ENCODE measurements around the gene BAG1.
A peak's percentile ranks its signal among the peaks of the same experiment; 100 is the strongest.

BAG1 gene

DNA sequence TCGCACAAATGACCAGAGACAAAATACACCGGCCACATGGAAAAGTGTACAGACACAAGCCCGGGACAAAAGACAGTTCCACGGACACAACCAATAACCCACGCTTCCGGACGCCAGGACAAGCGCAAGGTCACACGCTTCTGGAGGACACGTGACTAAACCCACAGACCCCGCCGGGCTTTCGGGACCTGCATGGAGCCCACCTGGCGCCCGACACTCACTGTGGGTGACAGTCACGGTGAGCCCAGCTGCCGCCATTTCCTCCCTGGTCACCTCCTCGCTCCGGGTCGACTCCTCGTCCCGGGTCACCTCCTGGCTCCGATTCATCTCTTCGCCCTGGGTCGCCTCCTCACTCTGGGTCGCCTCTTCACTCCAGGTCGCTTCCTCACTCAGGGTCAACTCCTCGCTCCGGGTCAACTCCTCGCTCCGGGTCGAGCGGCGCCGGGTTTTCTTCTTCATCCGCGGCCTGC lies 470 bp downstream of the BAG1 start:
- Histone ChIP-seq H3K79me2 (ENCODE audit: control insufficient read depth, insufficient read depth, low read length) (peaks cover 23% of the 10 kb centered on the region), H2BK15ac (replicated peaks; ENCODE audit: low read depth) (no peak overlapping the region), H2AK5ac (ENCODE audit: low read length) (no peak overlapping the region), H4K8ac (ENCODE audit: low read depth, low read length) (no peak overlapping the region), H3K36me3 (ENCODE audit: control insufficient read depth, insufficient read depth, low read length) (peaks cover 4% of the 10 kb centered on the region), H2BK120ac (ENCODE audit: low read depth, low read length) (no peak overlapping the region), H2BK5ac (ENCODE audit: low read length) (no peak overlapping the region), H4K5ac (ENCODE audit: low read length) (no peak overlapping the region), H3K56ac (ENCODE audit: low read length) (peak overlapping the region; percentile 98), H3K27ac (ENCODE audit: low read depth, low read length) (peak overlapping the region; percentile 43), H3K4me3 (ENCODE audit: low read length) (peak overlapping the region; percentile 98), H3K4me2 (ENCODE audit: low read length) (peak overlapping the region; percentile 97), H3K27me3 (ENCODE audit: insufficient read depth, low read length, poor library complexity) (no peaks in the 10 kb centered on the region), H3K4me1 (ENCODE audit: control insufficient read depth, low read depth, low read length) (peaks cover 6% of the 10 kb centered on the region), H3K18ac (ENCODE audit: low read length) (peak overlapping the region; percentile 20), H3K79me1 (ENCODE audit: low read length) (peaks cover 17% of the 10 kb centered on the region), H3K4ac (ENCODE audit: low read depth, low read length) (peak overlapping the region; percentile 17), H3K9ac (ENCODE audit: low read length) (peak overlapping the region; percentile 97), H3K23ac (ENCODE audit: low read length) (peak overlapping the region; percentile 95)
- DNase-seq: no peak
- WGBS (ENCODE audit: extremely low coverage, insufficient coverage, low lambda C conversion rate): no CpG with 5 or more reads among the region's 37 CpGs

DNA sequence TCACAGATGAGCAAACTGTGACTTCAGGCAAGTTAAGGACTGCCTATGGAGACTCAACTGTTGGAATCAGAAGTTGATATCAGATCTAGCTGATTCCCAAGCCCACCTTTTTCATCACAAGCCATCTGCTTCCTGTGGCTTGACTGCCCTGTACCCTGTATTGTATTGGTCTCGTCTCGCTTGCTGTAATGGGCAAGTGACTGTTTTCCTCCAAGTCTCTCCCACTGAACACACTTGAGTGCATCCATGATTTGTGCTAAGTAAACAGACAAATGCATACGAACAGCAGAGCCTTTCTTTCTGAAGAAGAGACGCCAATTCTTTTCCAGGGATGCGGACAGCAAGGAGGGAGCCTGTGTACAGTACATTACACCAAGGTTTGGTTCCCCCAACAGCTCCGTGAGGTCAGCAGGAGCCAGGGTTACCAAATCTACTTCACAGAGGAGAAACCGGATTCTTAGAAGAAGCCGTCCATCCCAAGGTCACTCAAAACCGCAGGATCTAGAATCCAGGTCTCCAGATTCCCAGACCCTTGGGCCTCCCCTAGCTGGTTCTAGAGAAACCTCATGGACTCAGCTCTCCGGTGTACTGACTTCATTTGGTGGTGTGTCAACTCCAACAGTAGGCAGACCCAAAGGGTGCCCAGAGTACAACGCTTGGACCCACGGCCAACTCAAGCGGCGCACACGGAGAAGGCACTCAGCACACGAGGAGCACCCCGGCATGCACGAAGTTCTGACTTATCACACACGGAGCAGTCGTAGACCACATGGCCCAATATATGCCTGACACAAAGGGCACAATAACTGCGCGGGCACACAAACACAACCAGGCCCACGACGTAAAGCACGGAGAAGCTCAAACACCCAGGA lies 1.1 kb downstream of the BAG1 start:
- H3K56ac ChIP-seq (ENCODE audit: low read length): peak overlapping the region; percentile 98
- H3K4me2 ChIP-seq (ENCODE audit: low read length): peak overlapping the region; percentile 97
- H3K79me1 ChIP-seq (ENCODE audit: low read length): peaks cover 17% of the 10 kb centered on the region
- H3K4ac ChIP-seq (ENCODE audit: low read depth, low read length): no peak overlapping the region
- no peak overlapping the region for H4K5ac ChIP-seq (ENCODE audit: low read length)
- no peak overlapping the region for H2AK5ac ChIP-seq (ENCODE audit: low read length)
- H3K79me2 ChIP-seq (ENCODE audit: control insufficient read depth, insufficient read depth, low read length): peaks cover 23% of the 10 kb centered on the region
- H3K27ac ChIP-seq (ENCODE audit: low read depth, low read length): no peak overlapping the region
- H3K27me3 ChIP-seq (ENCODE audit: insufficient read depth, low read length, poor library complexity): no peaks in the 10 kb centered on the region
- no peak overlapping the region for H2BK5ac ChIP-seq (ENCODE audit: low read length)
- no CpG with 5 or more reads among the region's 25 CpGs for WGBS (ENCODE audit: extremely low coverage, insufficient coverage, low lambda C conversion rate)
- H3K36me3 ChIP-seq (ENCODE audit: control insufficient read depth, insufficient read depth, low read length): peaks cover 4% of the 10 kb centered on the region
- no peak overlapping the region for H4K8ac ChIP-seq (ENCODE audit: low read depth, low read length)
- peak overlapping the region; percentile 95 for H3K23ac ChIP-seq (ENCODE audit: low read length)
- H2BK120ac ChIP-seq (ENCODE audit: low read depth, low read length): no peak overlapping the region
- no peak overlapping the region for H2BK15ac ChIP-seq (replicated peaks; ENCODE audit: low read depth)
- H3K4me1 ChIP-seq (ENCODE audit: control insufficient read depth, low read depth, low read length): peaks cover 6% of the 10 kb centered on the region
- H3K9ac ChIP-seq (ENCODE audit: low read length): peak overlapping the region; percentile 97
- H3K4me3 ChIP-seq (ENCODE audit: low read length): peak overlapping the region; percentile 98
- no peak overlapping the region for H3K18ac ChIP-seq (ENCODE audit: low read length)
- peak; percentile 42 for DNase-seq

- H3K36me3 ChIP-seq (ENCODE audit: control insufficient read depth, insufficient read depth, low read length): peaks cover 12% of the 10 kb centered on the region
These were observed 4.1 kb downstream of the BAG1 start for GRCh38 chr9:33260372-33260771.

DNA sequence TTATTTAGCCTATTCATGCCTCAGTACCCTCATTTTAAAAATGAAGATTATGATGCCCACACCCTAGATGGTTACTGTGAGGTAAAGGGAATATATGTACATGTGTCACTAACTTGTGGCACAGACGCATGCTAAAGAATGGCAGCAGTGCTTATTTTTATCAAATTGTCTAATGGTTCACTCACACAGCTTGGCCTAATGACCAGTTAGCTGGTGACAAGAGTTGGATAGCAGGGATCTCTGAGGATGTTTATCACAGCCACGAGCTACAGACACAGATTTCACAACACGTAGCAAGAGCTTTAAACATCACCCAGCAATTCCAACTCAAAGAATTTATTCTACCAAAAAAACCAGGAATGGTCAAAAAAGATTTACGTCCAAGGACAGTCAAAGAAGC lies 7.2 kb downstream of the BAG1 start:
- no peak overlapping the region for H4K5ac ChIP-seq (ENCODE audit: low read length)
- H3K4me1 ChIP-seq (ENCODE audit: control insufficient read depth, low read depth, low read length): no peaks in the 10 kb centered on the region
- no peak overlapping the region for H3K4me2 ChIP-seq (ENCODE audit: low read length)
- no peak overlapping the region for H3K4me3 ChIP-seq (ENCODE audit: low read length)
- no CpG with 5 or more reads among the region's 4 CpGs for WGBS (ENCODE audit: extremely low coverage, insufficient coverage, low lambda C conversion rate)
- H3K79me2 ChIP-seq (ENCODE audit: control insufficient read depth, insufficient read depth, low read length): no peaks in the 10 kb centered on the region
- no peak overlapping the region for H4K8ac ChIP-seq (ENCODE audit: low read depth, low read length)
- no peak overlapping the region for H3K9ac ChIP-seq (ENCODE audit: low read length)
- no peaks in the 10 kb centered on the region for H3K27me3 ChIP-seq (ENCODE audit: insufficient read depth, low read length, poor library complexity)
- no peak overlapping the region for H3K27ac ChIP-seq (ENCODE audit: low read depth, low read length)
- H2BK15ac ChIP-seq (replicated peaks; ENCODE audit: low read depth): no peak overlapping the region
- H3K36me3 ChIP-seq (ENCODE audit: control insufficient read depth, insufficient read depth, low read length): peaks cover 21% of the 10 kb centered on the region
- H2AK5ac ChIP-seq (ENCODE audit: low read length): no peak overlapping the region
- no peak overlapping the region for H3K18ac ChIP-seq (ENCODE audit: low read length)
- H2BK120ac ChIP-seq (ENCODE audit: low read depth, low read length): no peak overlapping the region
- H3K56ac ChIP-seq (ENCODE audit: low read length): no peak overlapping the region
- DNase-seq: no peak
- H2BK5ac ChIP-seq (ENCODE audit: low read length): no peak overlapping the region
- H3K79me1 ChIP-seq (ENCODE audit: low read length): no peaks in the 10 kb centered on the region
- H3K23ac ChIP-seq (ENCODE audit: low read length): no peak overlapping the region
- H3K4ac ChIP-seq (ENCODE audit: low read depth, low read length): no peak overlapping the region

More at GRCh38 chr9:33260372-33260771, 4.1 kb downstream of the BAG1 start:
- Histone ChIP-seq H2BK15ac (replicated peaks; ENCODE audit: low read depth) (no peak overlapping the region), H4K5ac (ENCODE audit: low read length) (no peak overlapping the region), H3K79me2 (ENCODE audit: control insufficient read depth, insufficient read depth, low read length) (peaks cover 20% of the 10 kb centered on the region), H3K9ac (ENCODE audit: low read length) (no peak overlapping the region), H3K4me3 (ENCODE audit: low read length) (no peak overlapping the region), H3K27ac (ENCODE audit: low read depth, low read length) (no peak overlapping the region), H4K8ac (ENCODE audit: low read depth, low read length) (no peak overlapping the region), H3K27me3 (ENCODE audit: insufficient read depth, low read length, poor library complexity) (no peaks in the 10 kb centered on the region), H3K4me2 (ENCODE audit: low read length) (no peak overlapping the region), H2BK5ac (ENCODE audit: low read length) (no peak overlapping the region), H3K4ac (ENCODE audit: low read depth, low read length) (no peak overlapping the region), H3K18ac (ENCODE audit: low read length) (no peak overlapping the region), H3K4me1 (ENCODE audit: control insufficient read depth, low read depth, low read length) (peaks cover 5% of the 10 kb centered on the region), H2AK5ac (ENCODE audit: low read length) (no peak overlapping the region), H3K79me1 (ENCODE audit: low read length) (peaks cover 16% of the 10 kb centered on the region), H2BK120ac (ENCODE audit: low read depth, low read length) (no peak overlapping the region), H3K56ac (ENCODE audit: low read length) (no peak overlapping the region), H3K23ac (ENCODE audit: low read length) (no peak overlapping the region)
- no CpG with 5 or more reads among the region's 1 CpG for WGBS (ENCODE audit: extremely low coverage, insufficient coverage, low lambda C conversion rate)
- no peak for DNase-seq

DNA sequence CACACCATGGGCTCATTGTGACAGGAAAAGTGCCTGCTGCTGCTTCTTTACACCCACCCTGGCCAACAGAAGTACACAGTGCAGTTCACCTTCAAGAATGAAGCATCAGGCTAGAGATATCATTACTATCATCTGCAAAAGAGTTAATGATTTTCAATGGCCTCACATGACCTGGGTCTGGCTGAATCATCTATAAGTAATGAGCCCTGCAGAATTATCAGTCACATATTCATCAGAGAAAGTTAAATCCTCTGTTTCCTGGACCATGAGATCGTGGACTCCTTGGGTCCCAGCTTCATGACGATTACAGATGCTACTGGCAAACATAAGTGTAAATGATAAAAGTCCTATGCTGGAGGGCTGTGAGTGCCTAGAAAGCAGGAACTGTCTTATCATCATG lies 8.3 kb downstream of the BAG1 start:
- no CpG with 5 or more reads among the region's 2 CpGs for WGBS (ENCODE audit: extremely low coverage, insufficient coverage, low lambda C conversion rate)
- H3K36me3 ChIP-seq (ENCODE audit: control insufficient read depth, insufficient read depth, low read length): peaks cover 21% of the 10 kb centered on the region
- DNase-seq: no peak

More for the DNA sequence above, 8.3 kb downstream of the BAG1 start:
- Histone ChIP-seq H3K27me3 (ENCODE audit: insufficient read depth, low read length, poor library complexity) (no peaks in the 10 kb centered on the region), H2BK120ac (ENCODE audit: low read depth, low read length) (no peak overlapping the region), H3K23ac (ENCODE audit: low read length) (no peak overlapping the region), H3K18ac (ENCODE audit: low read length) (no peak overlapping the region), H3K79me1 (ENCODE audit: low read length) (no peaks in the 10 kb centered on the region), H3K4me3 (ENCODE audit: low read length) (no peak overlapping the region), H3K4ac (ENCODE audit: low read depth, low read length) (no peak overlapping the region), H3K79me2 (ENCODE audit: control insufficient read depth, insufficient read depth, low read length) (no peaks in the 10 kb centered on the region), H3K4me1 (ENCODE audit: control insufficient read depth, low read depth, low read length) (no peaks in the 10 kb centered on the region), H2BK15ac (replicated peaks; ENCODE audit: low read depth) (no peak overlapping the region), H2AK5ac (ENCODE audit: low read length) (no peak overlapping the region), H3K27ac (ENCODE audit: low read depth, low read length) (no peak overlapping the region), H2BK5ac (ENCODE audit: low read length) (no peak overlapping the region), H3K9ac (ENCODE audit: low read length) (no peak overlapping the region), H3K56ac (ENCODE audit: low read length) (no peak overlapping the region), H4K8ac (ENCODE audit: low read depth, low read length) (no peak overlapping the region), H4K5ac (ENCODE audit: low read length) (no peak overlapping the region), H3K4me2 (ENCODE audit: low read length) (no peak overlapping the region)
